IPS-NIHi7 (cell line): ENCODE data around the gene GSG1L.

ENCODE experiments used
- DNase-seq: peaks from one replicate; pipeline ENCODE4 v3.0.0; 2012; ENCODE audit warnings: mixed read lengths; ENCODE audit errors: extremely low spot score

Gene GSG1L

DNA sequence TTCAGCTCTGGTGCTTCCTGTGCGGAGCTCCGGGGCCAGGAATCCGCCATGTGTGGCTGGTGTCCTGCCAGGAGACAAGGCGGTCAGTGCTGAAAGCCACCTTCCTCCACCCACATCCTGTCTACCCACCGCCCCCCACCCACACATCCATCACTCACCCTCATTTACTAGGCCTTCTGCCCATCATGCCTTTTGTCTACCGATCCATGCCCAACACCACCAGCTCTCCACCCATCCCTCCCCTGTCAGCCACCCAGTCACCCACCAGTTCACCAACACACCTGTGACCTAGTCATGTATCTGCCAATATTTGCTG lies 272.2 kb downstream of the GSG1L start:
- no peak for DNase-seq

- DNase-seq, result no peak
These were observed 272.7 kb downstream of the GSG1L start for GRCh38 chr16:27790546-27791403.

GRCh38 chr16:27789595-27790241 lies 273.8 kb downstream of the GSG1L start:
- no peak for DNase-seq

DNA sequence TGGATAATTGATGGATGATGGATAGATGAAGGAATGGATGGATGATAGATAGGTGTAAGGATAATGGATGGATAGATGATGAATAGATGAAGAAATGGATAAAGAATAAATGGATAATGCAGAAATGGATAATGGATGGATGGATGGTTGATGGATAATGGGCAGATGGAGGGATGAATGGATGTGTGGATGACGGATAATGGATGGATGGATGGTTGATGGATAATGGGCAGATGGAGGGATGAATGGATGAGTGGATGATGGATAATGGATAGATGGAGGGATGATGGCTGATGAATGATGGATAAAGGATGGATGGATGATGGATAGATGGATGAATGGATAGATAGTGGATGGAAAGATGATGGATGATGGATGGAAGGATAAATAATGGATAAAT lies 274.4 kb downstream of the GSG1L start:
- no peak for DNase-seq

- no peak for DNase-seq
These were observed 275.8 kb downstream of the GSG1L start for GRCh38 chr16:27787665-27788064.

GRCh38 chr16:27786923-27787625 lies 276.4 kb downstream of the GSG1L start:
- DNase-seq, result no peak

DNA sequence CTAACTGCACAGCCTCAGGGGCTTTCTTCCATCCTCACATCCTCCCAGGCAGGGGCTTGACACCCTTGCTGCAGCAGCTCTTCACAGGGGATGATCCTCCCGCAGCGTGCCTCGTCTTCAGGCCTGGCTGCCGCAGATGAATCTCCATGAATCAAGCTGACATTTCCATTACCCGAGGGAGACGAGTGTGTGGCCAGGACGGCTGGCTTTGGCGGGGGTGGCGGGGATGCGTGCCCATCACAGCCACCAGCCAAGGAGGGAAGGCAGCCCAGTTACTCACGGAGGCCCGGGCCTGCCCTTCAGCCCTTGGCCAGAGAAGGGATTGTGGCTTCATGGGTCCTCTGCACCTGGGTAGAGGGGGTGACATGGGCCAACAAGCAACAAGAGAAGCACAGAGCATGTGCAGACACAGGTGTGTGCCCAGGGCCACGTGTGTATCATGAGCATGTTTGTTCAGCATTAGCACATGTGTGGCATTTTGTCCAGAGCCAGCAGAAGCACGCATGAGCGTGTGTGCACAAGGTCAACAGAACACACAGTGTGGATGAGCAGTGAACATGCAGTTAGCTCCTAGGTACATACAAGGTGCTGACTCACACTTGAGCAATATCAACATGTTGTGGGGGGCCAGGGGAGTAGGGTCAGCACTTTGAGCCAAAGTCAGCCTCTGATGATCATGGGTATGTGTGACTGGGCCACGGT lies 277.1 kb downstream of the GSG1L start:
- DNase-seq, result no peak

DNA sequence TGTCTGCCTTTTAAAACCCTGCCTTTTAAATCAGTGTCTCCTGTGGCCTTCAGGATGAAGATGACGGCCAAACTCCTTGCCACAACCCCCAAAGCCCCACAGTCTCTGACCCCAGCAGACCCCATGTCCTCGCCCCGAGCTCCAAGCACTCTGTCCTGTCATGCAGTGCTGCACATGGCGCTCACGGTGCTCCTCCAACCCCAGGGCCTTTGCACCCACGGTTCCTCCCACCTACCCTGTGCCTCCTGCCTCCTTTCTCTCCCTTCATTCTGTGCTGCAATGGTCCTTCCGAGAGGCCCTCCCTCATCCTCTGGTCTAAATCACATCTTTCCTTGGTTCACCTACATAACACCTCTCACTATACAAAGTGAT lies 278.2 kb downstream of the GSG1L start:
- DNase-seq, result no peak

DNA sequence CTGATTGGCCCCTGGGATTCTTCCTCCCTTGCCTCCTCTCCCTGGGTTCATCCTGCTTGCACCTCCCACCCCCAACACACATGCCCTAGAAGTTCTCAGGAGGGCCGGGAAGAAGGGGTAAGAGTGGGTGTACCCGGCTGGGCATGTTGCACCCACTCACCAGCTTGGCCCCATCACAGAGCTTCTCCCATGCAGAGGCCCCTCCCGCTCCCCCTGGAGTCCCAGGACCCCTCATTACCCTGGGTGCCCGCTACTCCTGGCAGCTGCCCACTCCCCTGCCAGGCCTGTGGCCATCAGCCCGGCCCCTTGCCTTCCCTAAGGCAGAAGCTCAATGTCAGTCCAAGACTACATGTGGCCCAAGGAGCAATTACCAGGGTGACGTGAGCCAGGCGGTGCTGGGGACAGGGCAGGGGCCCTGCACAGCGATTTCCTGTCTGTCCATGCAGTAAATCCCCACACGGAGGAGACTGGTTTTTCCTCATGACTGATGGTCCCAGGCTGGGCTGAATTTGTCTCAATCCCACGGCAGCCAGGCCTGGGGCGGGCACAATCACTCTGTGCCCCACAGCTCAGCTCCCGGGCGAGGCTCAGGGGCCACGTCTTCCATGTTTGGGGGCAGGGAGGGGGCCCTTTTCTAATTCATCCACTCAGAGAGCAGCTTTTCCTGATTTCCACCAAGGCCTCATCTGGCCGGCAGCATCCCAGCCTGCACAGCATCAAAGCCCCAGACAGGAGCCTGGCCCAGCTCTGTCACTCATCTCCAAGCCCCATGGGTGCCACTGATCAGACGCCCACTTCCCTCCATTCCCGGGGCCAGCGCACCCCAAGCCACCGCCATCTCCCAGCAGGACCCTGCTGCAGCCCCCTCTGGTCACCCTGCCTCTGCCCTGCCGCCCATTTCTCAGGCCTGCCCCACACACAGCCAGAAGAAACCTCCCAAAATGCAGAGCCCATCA lies 278.9 kb downstream of the GSG1L start:
- no peak for DNase-seq

- DNase-seq, result no peak
These were observed 281.3 kb downstream of the GSG1L start for GRCh38 chr16:27781981-27782880.

GRCh38 chr16:27781195-27781524 lies 282.4 kb downstream of the GSG1L start:
- DNase-seq, result no peak

GRCh38 chr16:27780468-27781194 lies 282.9 kb downstream of the GSG1L start:
- DNase-seq, result no peak

DNA sequence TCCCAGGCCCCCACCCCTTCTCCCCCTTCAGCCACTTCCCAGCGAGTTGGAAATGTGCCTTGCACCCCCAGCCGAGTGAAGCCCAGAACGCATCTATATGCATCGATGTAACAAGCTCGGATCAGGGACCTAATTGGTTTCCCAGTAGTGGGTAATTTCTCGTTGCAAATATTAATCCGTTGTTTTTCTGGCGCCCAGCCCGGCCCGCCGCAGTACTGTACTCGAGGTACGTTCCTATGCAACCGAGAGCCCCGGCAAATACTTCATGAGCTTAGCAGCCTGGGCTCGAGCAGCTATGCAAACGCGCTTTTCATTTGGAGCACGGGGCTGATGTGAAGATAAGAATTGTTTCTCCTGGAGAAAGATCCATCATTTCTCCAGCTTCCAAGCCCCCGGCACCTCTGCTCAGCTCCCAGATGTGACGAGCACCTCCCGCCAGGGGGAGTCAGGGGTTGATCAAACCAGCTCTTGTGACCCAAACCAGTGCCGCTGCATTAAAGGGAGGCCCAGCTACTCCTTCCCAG lies 283.8 kb downstream of the GSG1L start:
- peak; percentile 91 for DNase-seq

GRCh38 chr16:27778926-27779570 lies 284.5 kb downstream of the GSG1L start:
- no peak for DNase-seq

DNA sequence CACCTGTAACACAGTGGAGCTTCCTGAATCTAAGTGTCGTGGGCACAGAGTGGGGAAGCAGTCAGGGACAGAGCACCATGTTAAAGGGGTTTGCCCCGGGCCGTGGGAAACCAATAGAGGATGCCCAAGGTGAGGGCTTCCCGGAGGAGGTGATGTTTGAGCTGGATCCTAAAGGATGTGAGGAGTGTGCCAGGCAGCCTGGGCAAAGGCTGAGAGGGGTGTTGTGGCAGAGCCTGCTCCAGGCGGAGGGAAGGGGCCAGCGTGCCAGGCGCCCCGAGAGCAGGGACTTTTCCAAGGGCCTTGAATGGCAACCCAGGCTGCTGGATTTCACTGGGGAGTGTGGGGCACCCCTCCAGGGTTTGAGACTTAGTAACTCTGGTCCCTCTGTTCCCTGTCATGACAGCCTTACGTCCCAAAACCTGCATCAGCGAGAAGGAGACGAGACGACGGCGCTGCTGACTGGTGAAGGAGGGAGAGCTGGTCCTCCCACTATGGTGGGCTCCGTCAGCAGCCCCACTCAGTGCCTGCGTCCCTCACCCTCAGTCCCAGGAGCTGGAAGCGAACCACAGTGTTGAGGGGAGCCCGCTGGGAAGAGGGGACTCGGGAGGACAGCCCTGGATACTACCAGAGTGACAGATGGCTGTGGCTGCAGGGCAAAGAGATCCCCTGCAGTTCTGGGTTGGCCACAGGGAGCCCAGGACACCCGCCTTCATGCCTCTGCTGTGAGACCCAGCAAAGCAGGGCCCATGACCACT lies 285.2 kb downstream of the GSG1L start:
- DNase-seq, result no peak

- DNase-seq, result no peak
These were observed 286.0 kb downstream of the GSG1L start for GRCh38 chr16:27777527-27777926.

- DNase-seq, result no peak
These were observed 286.8 kb downstream of the GSG1L start for GRCh38 chr16:27776556-27777225.
